Keratinocyte (primary cell): ENCODE data around the gene TXNDC17. TPM values are rescaled to one million over a fixed set of nuclear protein-coding genes. Genes with fewer than 3 reads are reported as not detected.

Experiments used
- DNase-seq: peaks from one replicate; pipeline ENCODE4 v3.0.0-alpha.2; 2011; ENCODE audit warnings: low read depth, missing footprints, low spot score
- FAIRE-seq: peaks from 2 replicates; lab custom pipeline; 2011; peaks lifted over from hg19 to GRCh38; lab: Jason Lieb, UNC
- H2AFZ ChIP-seq: 2 replicates; pipeline ENCODE4 v1.6.0; 2012; ENCODE audit warnings: low read length, control low read depth, inconsistent platforms; ENCODE audit not compliant: control insufficient read depth
- H3K27ac ChIP-seq: 2 replicates; pipeline ENCODE4 v1.5.1; 2011; ENCODE audit warnings: low read length; ENCODE audit not compliant: control insufficient read depth, insufficient read depth
- H3K27me3 ChIP-seq: 3 replicates; pipeline ENCODE4 v1.6.0; 2011; ENCODE audit warnings: low read length; ENCODE audit not compliant: control insufficient read depth, insufficient read depth; ENCODE audit errors: extremely low read depth
- H3K36me3 ChIP-seq, 2 experiments: 2 replicates in 1 of 2; 3 replicates in 1 of 2; pipeline ENCODE4 v1.5.1; 2011; ENCODE audit warnings: low read length in 2 of 2, mild to moderate bottlenecking in 1 of 2; ENCODE audit not compliant: control insufficient read depth in 2 of 2, insufficient read depth in 2 of 2; ENCODE audit errors: extremely low read depth in 1 of 2
- H3K4me1 ChIP-seq: 3 replicates; pipeline ENCODE4 v1.5.1; 2011; ENCODE audit warnings: low read length; ENCODE audit not compliant: control insufficient read depth, insufficient read depth; ENCODE audit errors: extremely low read depth
- H3K4me2 ChIP-seq: 3 replicates; pipeline ENCODE4 v1.6.0; 2011; ENCODE audit warnings: low read depth, low read length; ENCODE audit not compliant: control insufficient read depth, insufficient read depth; ENCODE audit errors: extremely low read depth
- H3K4me3 ChIP-seq, 3 experiments: fragments of 200-600 bp in 1 of 3; sonication (generic) in 1 of 3; 2 replicates in 2 of 3; 3 replicates in 1 of 3; pipeline ENCODE4 v1.5.1; 2011 to 2016; ENCODE audit warnings: low read length in 3 of 3, mild to moderate bottlenecking in 3 of 3, control low read depth in 2 of 3, inconsistent platforms in 1 of 3, low read depth in 1 of 3, mixed read lengths in 1 of 3, mixed run types in 1 of 3, moderate library complexity in 1 of 3; ENCODE audit not compliant: control insufficient read depth in 2 of 3, insufficient read depth in 2 of 3; ENCODE audit errors: extremely low read depth in 1 of 3
- H3K79me2 ChIP-seq: 2 replicates; pipeline ENCODE4 v1.6.0; 2012; ENCODE audit warnings: low read length; ENCODE audit not compliant: control insufficient read depth, insufficient read depth
- H3K9ac ChIP-seq: 3 replicates; pipeline ENCODE4 v1.6.0; 2011; ENCODE audit warnings: low read length; ENCODE audit not compliant: control insufficient read depth, insufficient read depth; ENCODE audit errors: extremely low read depth
- H3K9me1 ChIP-seq: 3 replicates; pipeline ENCODE4 v1.6.0; 2011; ENCODE audit warnings: low read length; ENCODE audit not compliant: control insufficient read depth, insufficient read depth; ENCODE audit errors: extremely low read depth
- H3K9me3 ChIP-seq: 2 replicates; pipeline ENCODE4 v1.5.1; 2012; ENCODE audit warnings: low read depth, low read length; ENCODE audit not compliant: control insufficient read depth
- H4K20me1 ChIP-seq: 3 replicates; pipeline ENCODE4 v1.6.0; 2011; ENCODE audit warnings: low read length; ENCODE audit not compliant: control insufficient read depth, insufficient read depth; ENCODE audit errors: extremely low read depth
- CTCF ChIP-seq, 3 experiments: IDR thresholded peaks in 1 of 3; conservative IDR thresholded peaks in 1 of 3; optimal IDR thresholded peaks in 1 of 3; 2 replicates in 2 of 3; 3 replicates in 1 of 3; pipeline versions ENCODE3 to v1.5.1; 2011; ENCODE audit warnings: low read length in 3 of 3, mild to moderate bottlenecking in 3 of 3, moderate library complexity in 2 of 3, control low read depth in 1 of 3, inconsistent platforms in 1 of 3; ENCODE audit not compliant: insufficient read depth in 2 of 3; ENCODE audit errors: extremely low read depth in 1 of 3
- EZH2 ChIP-seq: IDR thresholded peaks from one replicate; pipeline ENCODE4 v1.6.1; 2012; ENCODE audit warnings: inconsistent platforms, mild to moderate bottlenecking, low read length, moderate library complexity
- dilution Hi-C: fragments of 300-500 bp; cut with MboI; formaldehyde crosslinking; loops from one replicate; pipeline ENCODE4 v1.7.0; 2020; ENCODE audit warnings: low sequenced_read_pairs; ENCODE audit not compliant: extremely low pct_ligation_motif_present
- polyA plus RNA-seq, 5 experiments: library from polyadenylated mRNA; depleted of rRNA in 3 of 5; stranded (reverse) in 3 of 5; stranded (forward) in 1 of 5; unstranded in 1 of 5; fragments of >200 nt; gene quantifications; 1 replicate in 1 of 5; 2 replicates in 3 of 5; 3 replicates in 1 of 5; pipeline versions ENCODE4 v1.2.1 to v1.2.3, GENCODE V29; 2011 to 2012; ENCODE audit warnings: missing spikeins in 2 of 5, low read depth in 1 of 5, low replicate concordance in 1 of 5

The TXNDC17 gene
- polyA plus RNA-seq, 1 donor (not counting 4 experiments of a cell fraction or from before 2014, with no cell fraction given): 1,215 TPM

GRCh38 chr17:6682339-6682738 is 41.5 kb downstream of the TXNDC17 start:
- Histone ChIP-seq H4K20me1 (no peaks in the 10 kb centered on the region), H3K79me2 (no peaks in the 10 kb centered on the region), H3K27me3 (no peaks in the 10 kb centered on the region), H3K9me3 (no peaks in the 10 kb centered on the region), H3K4me2 (no peak overlapping the region), H3K27ac (no peak overlapping the region), H3K9ac (no peak overlapping the region), H3K36me3 (no peaks in the 10 kb centered on the region), H3K4me1 (peaks cover 11% of the 10 kb centered on the region), H3K9me1 (no peaks in the 10 kb centered on the region), H3K4me3 (no peak overlapping the region), H2AFZ (no peak overlapping the region)
- FAIRE-seq: no peak
- TF ChIP-seq CTCF (optimal IDR thresholded peaks at IDR 0.05 in 1 of 3, IDR thresholded peaks at IDR 0.05 in 1 of 3, conservative IDR thresholded peaks at IDR 0.05 in 1 of 3; ENCODE audit: extremely low read depth in 1 of 3, insufficient read depth in 2 of 3, low read length in 3 of 3) (no peak), EZH2 (no peak)
- no peak for DNase-seq
- dilution Hi-C loops: no loop called here

GRCh38 chr17:6683081-6683684 is 42.3 kb downstream of the TXNDC17 start:
- H3K9me3 ChIP-seq: no peaks in the 10 kb centered on the region
- H3K36me3 ChIP-seq: no peaks in the 10 kb centered on the region
- H3K4me2 ChIP-seq: no peak overlapping the region
- no peaks in the 10 kb centered on the region for H4K20me1 ChIP-seq
- DNase-seq (no peak), FAIRE-seq (no peak)
- no peaks in the 10 kb centered on the region for H3K9me1 ChIP-seq
- H2AFZ ChIP-seq: no peak overlapping the region
- no peaks in the 10 kb centered on the region for H3K79me2 ChIP-seq
- H3K4me3 ChIP-seq: no peak overlapping the region
- dilution Hi-C loops: no loop called here
- no peak overlapping the region for H3K9ac ChIP-seq
- H3K4me1 ChIP-seq: peaks cover 11% of the 10 kb centered on the region
- H3K27me3 ChIP-seq: no peaks in the 10 kb centered on the region
- no peak overlapping the region for H3K27ac ChIP-seq
- no peak for TF ChIP-seq EZH2
- no peak for TF ChIP-seq CTCF (optimal IDR thresholded peaks at IDR 0.05 in 1 of 3, IDR thresholded peaks at IDR 0.05 in 1 of 3, conservative IDR thresholded peaks at IDR 0.05 in 1 of 3; ENCODE audit: extremely low read depth in 1 of 3, insufficient read depth in 2 of 3, low read length in 3 of 3)
